ENCODE results near the gene TXNL1.

TXNL1 gene

GRCh38 chr18:56637711-56638231 lies 621 bp downstream of the TXNL1 start:
- 0 out of 2 replicates have a peak, but pooled peaks cover 16% of the 10 kb centered on the region for H3K4me1 ChIP-seq (ENCODE audit: low read length)
- TF ChIP-seq EZH2phosphoT487 (IDR thresholded peaks at IDR 0.05; ENCODE audit: low read length) (no peak), EZH2 (optimal IDR thresholded peaks at IDR 0.05; ENCODE audit: low read depth, low read length) (no peak), CTCF (IDR thresholded peaks at IDR 0.05; ENCODE audit: low read length) (no peak)
- peak; percentile 14 for DNase-seq
- no peaks in the 10 kb centered on the region for H3K27me3 ChIP-seq (replicated peaks; ENCODE audit: insufficient read depth, low read length)
- peak overlapping the region; percentile 98 for H3K9ac ChIP-seq (ENCODE audit: low read length)
- H3K4me2 ChIP-seq (ENCODE audit: low read depth, low read length) = peak overlapping the region; percentile 85
- H2AFZ ChIP-seq (ENCODE audit: low read length) = peak overlapping the region; percentile 75; the same call in 1 of the 2 replicates
- H3K79me2 ChIP-seq (ENCODE audit: low read length) = peaks cover 56% of the 10 kb centered on the region
- 0 out of 2 replicates have a peak, but pooled peaks cover 4% of the 10 kb centered on the region for H3K36me3 ChIP-seq (replicated peaks; ENCODE audit: insufficient read depth, low read length)
- H3F3A ChIP-seq (ENCODE audit: insufficient read depth, low read length) = peaks cover 12% of the 10 kb centered on the region; the same call in 1 of the 2 replicates
- peak overlapping the region; percentile 90 for H3K27ac ChIP-seq (ENCODE audit: low read length)
- H4K20me1 ChIP-seq (ENCODE audit: insufficient read depth, low read length) = peaks cover 24% of the 10 kb centered on the region; the same call in 1 of the 2 replicates
- H3K9me3 ChIP-seq (replicated peaks; ENCODE audit: insufficient read depth, low read length) = no peaks in the 10 kb centered on the region
- H3K9me2 ChIP-seq (replicated peaks; ENCODE audit: insufficient read depth, low read length) = no peaks in the 10 kb centered on the region
- H3K4me3 ChIP-seq (ENCODE audit: low read length) = peak overlapping the region; percentile 99

- Histone ChIP-seq H3F3A (ENCODE audit: insufficient read depth, low read length) (peaks cover 12% of the 10 kb centered on the region; the same call in 1 of the 2 replicates), H3K36me3 (replicated peaks; ENCODE audit: insufficient read depth, low read length) (0 out of 2 replicates have a peak, but pooled peaks cover 7% of the 10 kb centered on the region), H3K9me3 (replicated peaks; ENCODE audit: insufficient read depth, low read length) (no peaks in the 10 kb centered on the region), H3K9me2 (replicated peaks; ENCODE audit: insufficient read depth, low read length) (no peaks in the 10 kb centered on the region), H2AFZ (ENCODE audit: low read length) (no peak overlapping the region), H3K4me2 (ENCODE audit: low read depth, low read length) (peak overlapping the region; percentile 85), H3K4me3 (ENCODE audit: low read length) (peak overlapping the region; percentile 99), H3K79me2 (ENCODE audit: low read length) (peaks cover 62% of the 10 kb centered on the region), H4K20me1 (ENCODE audit: insufficient read depth, low read length) (peaks cover 29% of the 10 kb centered on the region; the same call in 1 of the 2 replicates), H3K4me1 (ENCODE audit: low read length) (0 out of 2 replicates have a peak, but pooled peaks cover 16% of the 10 kb centered on the region), H3K9ac (ENCODE audit: low read length) (peak overlapping the region; percentile 98), H3K27ac (ENCODE audit: low read length) (peak overlapping the region; percentile 90; the same call in 1 of the 2 replicates), H3K27me3 (replicated peaks; ENCODE audit: insufficient read depth, low read length) (no peaks in the 10 kb centered on the region)
- peak; percentile 13 for DNase-seq
- no peak for TF ChIP-seq EZH2 (optimal IDR thresholded peaks at IDR 0.05; ENCODE audit: low read depth, low read length)
- no peak for TF ChIP-seq EZH2phosphoT487 (IDR thresholded peaks at IDR 0.05; ENCODE audit: low read length)
- TF ChIP-seq CTCF (IDR thresholded peaks at IDR 0.05; ENCODE audit: low read length) = no peak
Measured at GRCh38 chr18:56637176-56637575, 1.2 kb downstream of the TXNL1 start.

GRCh38 chr18:56635007-56635406 lies 3.4 kb downstream of the TXNL1 start:
- Histone ChIP-seq H3K27ac (ENCODE audit: low read length) (no peak overlapping the region), H3K4me3 (ENCODE audit: low read length) (no peak overlapping the region), H4K20me1 (ENCODE audit: insufficient read depth, low read length) (peaks cover 43% of the 10 kb centered on the region), H3K27me3 (replicated peaks; ENCODE audit: insufficient read depth, low read length) (no peaks in the 10 kb centered on the region), H3F3A (ENCODE audit: insufficient read depth, low read length) (peaks cover 14% of the 10 kb centered on the region; the same call in 1 of the 2 replicates), H3K9me2 (replicated peaks; ENCODE audit: insufficient read depth, low read length) (no peaks in the 10 kb centered on the region), H3K9me3 (replicated peaks; ENCODE audit: insufficient read depth, low read length) (no peaks in the 10 kb centered on the region), H2AFZ (ENCODE audit: low read length) (no peak overlapping the region), H3K79me2 (ENCODE audit: low read length) (peaks cover 84% of the 10 kb centered on the region), H3K9ac (ENCODE audit: low read length) (no peak overlapping the region), H3K4me2 (ENCODE audit: low read depth, low read length) (no peak overlapping the region; the same call in 1 of the 2 replicates), H3K36me3 (replicated peaks; ENCODE audit: insufficient read depth, low read length) (0 out of 2 replicates have a peak, but pooled peaks cover 7% of the 10 kb centered on the region), H3K4me1 (ENCODE audit: low read length) (0 out of 2 replicates have a peak, but pooled peaks cover 16% of the 10 kb centered on the region)
- no peak for DNase-seq
- TF ChIP-seq EZH2phosphoT487 (IDR thresholded peaks at IDR 0.05; ENCODE audit: low read length) = no peak
- TF ChIP-seq CTCF (IDR thresholded peaks at IDR 0.05; ENCODE audit: low read length) = no peak
- no peak for TF ChIP-seq EZH2 (optimal IDR thresholded peaks at IDR 0.05; ENCODE audit: low read depth, low read length)
